ENCODE measurements around the gene RNU6-8.
A peak's percentile ranks its signal among the peaks of the same experiment; 100 is the strongest.

The RNU6-8 gene

DNA sequence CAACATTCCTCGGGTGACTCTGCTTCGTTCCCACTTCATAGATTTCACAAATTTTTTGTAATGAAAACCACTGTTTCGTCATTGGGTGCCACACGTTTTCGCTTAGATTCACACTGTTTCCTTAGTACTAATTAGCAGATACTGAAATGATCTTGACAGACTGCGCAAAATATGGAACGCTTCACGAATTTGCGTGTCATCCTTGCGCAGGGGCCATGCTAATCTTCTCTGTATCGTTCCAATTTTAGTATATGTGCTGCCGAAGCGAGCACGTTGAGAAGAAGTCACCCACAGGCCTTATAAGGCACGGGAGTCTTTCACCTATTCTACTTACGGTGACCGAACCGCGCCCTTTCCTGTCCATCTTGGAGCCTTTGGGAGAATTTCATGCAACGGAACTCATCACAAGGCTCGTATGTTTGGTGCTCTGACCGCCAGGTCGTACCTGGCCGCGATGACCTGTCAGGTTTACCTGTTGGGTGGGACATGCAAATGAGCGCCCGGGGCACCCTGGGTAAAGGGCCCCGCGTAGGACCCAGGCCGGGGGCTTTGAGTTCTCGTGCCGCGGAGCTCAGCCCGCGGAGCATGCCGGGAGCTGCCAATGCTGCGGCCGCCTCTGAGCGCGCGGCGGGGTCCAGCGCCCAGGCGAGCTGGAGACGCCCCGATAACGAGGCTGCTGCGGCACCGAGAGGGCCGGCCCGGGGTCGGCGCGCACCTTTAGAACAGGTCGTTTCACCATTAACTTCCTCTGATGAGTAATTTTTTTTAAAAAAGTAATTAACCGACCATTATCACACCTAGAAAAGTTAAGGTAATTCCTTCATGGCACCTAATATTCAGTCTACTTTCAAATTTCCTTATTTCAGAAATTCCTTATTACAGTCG, at the start of gene RNU6-8:
RNU6-8 (minus strand) TSS at position 272 of the 885 bp plus-strand sequence.
- DNase-seq (ENCODE audit: low spot score) = peak; percentile 95

DNA sequence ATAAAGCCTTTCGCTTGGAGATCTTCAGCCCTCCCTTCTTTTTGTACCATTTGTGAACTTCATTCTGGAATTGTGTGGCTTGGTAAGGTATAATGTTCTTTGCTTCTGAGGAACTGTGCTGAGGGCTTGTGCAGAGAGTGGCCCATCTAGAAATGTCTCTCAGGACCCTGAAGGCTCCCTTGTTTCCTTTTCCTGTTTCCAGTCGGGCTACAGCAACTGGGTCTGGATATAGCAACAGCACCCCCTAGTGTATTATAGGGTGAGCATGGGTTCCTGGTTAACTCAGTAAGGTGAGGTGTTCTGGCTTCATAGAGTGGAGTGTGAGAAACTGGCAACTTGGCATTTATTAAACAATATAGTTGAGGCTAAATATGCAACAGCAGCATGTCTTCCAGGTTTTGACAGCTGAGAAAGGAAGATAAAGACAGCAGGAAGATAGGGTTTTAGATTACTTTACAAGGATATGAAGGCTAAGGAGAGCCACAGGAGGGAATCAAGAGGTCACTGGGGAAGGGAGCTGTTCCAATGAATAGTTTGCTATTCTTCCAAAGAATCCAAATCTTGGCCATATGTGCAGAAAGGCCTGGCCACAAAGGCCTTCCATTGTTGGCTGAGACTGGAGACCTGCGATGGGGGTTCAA, 49.1 kb upstream of the RNU6-8 start:
- no peak for DNase-seq (ENCODE audit: low spot score)

DNA sequence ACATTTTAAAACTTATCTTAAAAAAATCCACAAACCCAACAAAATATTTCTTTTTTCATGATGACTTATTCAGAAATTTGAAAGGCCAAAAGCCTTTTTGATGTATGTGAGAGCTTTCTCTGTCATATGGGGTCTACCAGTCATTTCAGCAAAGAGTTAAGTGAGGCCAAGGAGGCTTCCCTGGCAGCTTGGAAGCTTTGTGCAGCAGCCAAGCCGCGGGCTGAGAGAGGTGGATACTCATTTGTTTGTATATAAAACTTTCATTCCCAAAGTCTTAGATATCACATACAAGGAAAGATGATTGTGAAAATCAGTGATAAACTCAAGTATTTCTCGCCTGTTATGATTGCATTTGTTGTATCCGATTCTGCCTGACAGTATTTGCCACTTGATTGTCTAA, 48.5 kb upstream of the RNU6-8 start:
- DNase-seq (ENCODE audit: low spot score) = no peak

DNA sequence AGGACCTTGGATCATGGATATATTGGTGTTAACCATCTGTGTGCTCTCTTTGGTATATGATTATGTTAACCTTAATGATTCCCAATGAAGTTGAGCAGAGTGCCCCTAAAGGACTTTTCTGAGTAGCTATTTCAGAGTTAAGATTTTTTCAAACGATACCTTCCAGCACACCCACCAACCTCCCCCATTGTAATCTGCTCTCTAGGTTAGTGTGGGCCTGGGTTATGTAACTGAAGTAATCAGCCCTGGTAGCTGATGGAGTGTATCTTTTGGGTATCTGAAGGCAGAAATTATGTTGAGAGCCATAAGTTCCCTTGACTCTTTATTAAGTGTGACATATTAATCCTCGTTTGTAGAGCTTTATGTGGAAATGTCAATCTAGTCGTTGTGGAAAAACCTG, 47.6 kb upstream of the RNU6-8 start:
- DNase-seq (ENCODE audit: low spot score) = no peak

DNA sequence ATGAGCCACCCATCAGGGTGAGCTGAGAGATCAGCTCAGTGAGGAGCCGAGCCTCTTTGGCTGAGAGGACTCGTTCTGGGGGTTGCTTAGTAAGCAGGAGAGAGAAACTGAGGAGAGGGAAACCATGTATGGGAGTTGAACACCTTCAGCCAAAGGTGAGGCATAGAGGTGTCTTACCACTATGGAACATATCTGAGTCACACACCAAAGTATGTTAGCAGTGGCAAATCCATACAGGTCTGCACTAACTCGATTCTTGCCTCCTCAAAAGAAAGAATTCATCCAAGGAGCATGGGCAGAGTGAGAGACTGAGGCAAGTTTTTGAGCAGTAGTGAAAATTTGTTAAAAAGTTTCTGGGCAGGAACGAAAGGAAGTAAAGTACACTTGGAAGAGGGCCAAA, 46.7 kb upstream of the RNU6-8 start:
- DNase-seq (ENCODE audit: low spot score) = no peak

DNA sequence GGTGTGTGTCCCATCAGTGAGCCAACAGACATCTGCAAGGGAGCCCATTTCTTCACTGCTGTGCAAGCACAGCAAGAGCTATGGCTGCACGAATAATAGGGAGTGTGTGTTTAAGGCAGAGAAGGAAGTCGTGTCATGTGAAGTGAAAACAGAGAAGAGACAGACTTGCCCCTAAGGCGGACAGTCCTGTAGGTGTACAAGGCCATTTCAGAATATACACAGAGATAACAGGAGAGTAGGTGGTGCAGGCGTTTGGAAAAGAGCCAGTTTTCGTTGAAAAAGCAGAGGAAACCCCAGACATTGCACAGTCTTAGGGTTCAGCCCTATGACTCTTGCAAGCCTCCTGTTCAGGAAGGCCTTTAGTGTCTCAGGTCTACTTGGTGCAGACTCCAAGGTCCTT, 46.3 kb upstream of the RNU6-8 start:
- no peak for DNase-seq (ENCODE audit: low spot score)

DNA sequence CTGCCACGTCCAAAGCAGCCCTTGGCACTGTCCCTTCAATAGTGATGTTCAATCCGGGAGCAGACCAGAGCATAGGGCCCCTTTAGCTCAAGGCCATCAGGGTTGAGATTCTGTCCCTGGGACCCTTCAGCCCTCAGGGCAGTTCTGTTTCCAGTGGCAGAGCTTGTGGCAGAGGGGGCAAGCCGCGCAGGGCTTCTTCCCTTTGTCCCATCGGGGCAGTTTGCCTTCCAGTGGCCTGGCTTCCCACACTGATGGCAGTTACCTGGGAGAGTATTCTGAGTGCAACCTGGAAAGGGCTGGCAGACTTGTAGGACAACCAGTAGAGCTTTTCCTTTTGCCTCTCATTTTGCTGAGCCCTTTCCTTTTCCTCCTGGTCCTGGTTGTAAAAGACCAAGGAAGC, 43.7 kb upstream of the RNU6-8 start:
- no peak for DNase-seq (ENCODE audit: low spot score)

DNA sequence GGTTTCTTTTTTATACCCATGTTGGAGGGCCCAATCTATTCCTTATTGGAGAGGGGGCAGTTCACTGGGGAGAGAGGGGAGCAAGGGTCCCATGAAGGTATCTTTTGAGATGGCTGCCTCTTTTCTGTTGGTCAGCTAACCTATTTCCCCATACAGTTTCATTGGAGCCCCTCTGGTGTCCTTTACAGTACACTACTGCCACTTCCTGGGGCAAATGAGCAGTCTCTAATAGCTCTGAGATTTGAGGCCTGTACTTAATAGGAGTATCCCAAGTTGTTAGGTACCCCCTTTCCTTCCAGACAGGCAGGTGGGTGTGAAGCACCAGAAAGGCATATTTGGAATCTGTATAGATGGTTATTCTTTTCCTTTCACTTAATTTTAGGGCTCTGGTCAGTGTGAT, 41.3 kb upstream of the RNU6-8 start:
- no peak for DNase-seq (ENCODE audit: low spot score)

DNA sequence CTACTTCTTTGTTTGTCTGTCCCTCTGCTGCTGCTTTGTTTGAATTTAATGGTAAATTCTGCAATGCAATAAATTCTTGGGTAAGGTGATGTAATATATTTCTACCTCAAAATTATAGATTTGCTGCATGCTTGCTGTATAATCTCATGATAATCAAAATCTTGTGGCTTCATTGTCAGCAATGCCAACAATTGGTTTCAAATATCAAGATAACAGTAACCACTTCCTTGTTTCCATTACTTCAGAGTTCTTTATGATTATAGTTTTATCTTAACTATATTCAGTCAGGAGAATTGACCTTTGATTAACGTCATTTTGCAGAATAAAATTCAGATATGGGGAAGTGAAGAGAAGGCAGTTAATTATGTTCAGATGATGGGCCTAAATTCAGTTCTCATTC, 30.2 kb upstream of the RNU6-8 start:
- no peak for DNase-seq (ENCODE audit: low spot score)

DNA sequence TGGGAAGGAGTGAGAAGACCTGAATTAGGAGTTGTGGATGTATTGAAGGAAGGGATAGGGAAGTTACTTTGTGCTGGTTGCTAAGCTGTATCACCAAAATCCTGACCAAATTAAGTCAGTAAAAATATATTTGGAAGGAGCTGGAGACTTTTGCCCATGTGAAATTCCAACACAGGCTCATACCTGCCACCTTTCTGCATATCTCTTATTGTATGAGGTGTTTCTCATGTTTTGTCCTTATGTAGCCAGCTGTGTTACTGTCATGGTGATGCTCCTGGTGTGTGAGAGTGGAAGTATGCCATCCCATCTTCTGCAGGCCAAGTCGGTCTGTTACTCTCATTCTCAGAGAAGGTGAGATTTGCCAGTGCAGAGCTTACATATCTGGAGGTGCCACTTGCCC, 29.4 kb upstream of the RNU6-8 start:
- DNase-seq (ENCODE audit: low spot score) = no peak

DNA sequence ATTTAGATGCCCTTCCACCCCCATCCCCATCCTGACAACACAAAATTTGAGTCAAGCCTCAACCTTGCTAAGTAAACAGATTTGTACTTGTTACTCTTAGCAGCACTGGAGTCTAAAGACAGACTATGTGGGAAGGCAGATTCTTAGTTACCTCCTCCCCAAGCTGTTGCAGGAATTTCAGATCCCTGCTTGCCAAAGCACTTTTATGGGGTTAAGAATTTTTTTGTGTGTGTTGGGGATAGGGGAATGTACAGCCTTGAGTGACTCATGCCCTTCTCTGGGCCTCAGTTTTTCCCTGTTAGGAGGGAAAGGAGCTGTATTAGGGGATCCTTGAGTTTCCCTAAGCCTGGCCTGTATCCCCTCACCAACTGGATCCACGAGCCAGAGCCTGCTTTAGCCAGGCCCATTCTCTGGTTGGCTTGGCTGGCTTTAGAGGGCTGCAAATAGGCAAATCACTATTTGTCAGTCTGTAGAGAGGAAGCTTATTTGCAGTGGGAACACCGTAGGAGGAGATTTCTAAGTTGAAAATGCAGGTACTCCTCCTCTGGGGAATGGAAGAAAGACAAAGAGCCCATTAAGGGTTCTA, 27.7 kb upstream of the RNU6-8 start:
- DNase-seq (ENCODE audit: low spot score) = no peak

DNA sequence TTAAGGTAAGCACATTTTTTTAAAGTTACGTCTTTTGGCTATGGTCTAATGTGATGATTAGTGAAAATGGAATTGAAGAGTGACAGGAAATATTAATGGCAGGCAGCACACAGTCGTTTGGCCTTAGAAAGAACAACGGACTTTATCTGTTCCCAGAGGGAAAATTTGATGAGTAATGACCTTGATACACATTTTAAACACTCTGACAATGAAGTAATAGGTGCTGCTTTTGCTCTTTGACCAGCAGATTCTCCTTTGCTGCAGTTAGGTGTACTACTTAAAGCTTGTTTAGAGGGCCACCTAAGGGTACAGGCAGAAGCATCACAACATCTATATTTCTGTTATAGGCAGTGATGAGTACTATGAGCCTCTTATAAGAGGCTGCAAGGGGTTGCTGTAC, 27.1 kb upstream of the RNU6-8 start:
- no peak for DNase-seq (ENCODE audit: low spot score)

DNA sequence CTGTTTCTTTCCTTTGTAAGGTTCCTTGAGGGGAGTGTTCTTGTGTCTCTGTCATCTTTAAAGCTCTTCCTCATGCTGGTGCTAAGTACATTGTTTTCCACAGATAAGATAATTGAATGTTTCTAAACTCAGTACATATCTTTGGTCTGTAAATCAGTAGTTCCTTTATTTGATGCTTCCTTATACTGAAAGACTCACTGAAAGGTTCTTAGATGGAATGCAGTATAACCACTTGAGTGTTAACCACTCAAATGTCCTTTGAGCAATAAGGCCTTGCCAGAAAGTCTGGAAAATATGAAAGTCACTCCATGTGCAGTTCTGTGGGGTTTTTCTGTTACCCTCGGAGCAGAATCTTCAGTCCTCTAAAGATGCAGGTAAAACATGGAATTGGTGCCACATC, 23.0 kb upstream of the RNU6-8 start:
- no peak for DNase-seq (ENCODE audit: low spot score)

DNA sequence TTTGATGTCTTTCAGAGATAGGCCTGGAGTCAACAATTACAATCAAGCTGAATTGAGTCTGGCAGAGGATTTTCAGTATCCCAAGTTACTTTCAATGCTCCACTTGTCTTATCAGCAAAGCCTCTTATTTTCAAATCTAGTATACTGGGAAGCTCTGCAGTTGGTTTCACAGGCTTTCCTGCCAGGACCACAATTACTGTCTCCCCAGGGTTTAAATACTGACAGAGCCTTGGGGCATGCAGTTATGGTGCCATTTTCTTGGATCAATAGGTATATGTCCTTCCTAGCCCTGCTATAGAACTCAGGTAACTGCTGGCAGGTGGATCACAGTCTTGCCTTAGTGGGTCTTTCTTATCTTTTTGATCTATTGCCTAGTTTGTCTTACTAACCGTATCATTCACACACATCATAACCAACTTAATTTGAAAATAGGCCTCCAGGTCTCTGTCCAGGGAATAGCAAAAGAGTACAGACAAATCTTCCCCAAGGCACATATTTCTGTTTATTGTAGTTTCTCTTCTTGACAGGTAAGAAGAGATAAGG, 22.4 kb upstream of the RNU6-8 start:
- no peak for DNase-seq (ENCODE audit: low spot score)

DNA sequence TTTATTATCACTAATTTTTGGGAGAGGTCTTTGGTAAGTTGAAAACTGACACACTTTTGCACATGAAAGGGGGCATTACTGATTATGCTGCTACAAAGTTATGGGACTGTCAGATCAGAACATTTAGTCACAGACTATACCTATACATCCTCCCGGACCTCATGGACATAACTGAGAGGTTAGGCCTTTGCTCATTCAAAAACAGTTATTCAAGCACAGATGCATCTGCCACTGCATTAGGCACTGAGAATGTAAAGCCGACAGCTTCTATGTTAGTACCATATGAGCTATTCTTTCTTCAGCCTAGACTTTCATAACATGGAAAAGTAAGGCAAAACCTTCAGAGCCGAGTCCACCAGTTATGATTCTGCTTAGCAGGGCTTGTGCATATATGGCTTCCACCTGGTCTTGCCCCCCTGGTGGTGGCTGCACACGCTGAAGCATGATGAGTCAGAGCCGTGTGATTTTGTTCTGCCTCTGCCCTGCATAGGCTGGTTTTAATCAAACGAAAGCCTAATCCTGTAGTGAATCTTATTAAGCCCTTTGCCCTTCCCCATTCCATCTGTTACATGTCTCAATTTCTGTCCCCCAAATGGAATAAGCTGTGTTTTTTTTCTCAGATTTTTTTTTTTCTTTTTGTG, 21.8 kb upstream of the RNU6-8 start:
- DNase-seq (ENCODE audit: low spot score) = no peak

DNA sequence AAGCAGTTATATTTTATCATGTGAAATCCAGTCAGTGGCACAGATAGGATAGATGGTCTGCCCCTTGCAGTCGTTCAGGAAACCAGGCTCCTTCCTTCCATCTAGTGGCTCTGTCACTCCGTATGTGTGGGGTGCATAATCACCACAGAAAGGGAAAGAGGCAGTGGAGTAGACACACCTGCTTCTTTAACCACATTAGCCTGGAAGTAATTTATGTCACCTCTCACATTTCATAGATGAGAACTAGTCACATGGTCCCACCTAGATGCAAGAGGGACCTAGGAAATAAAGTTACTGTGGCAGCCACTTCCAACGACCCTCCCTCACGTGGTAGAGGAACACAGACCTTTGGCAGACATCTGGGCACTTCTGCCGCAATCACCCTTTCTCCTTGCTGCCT, 14.2 kb upstream of the RNU6-8 start:
- no peak for DNase-seq (ENCODE audit: low spot score)

DNA sequence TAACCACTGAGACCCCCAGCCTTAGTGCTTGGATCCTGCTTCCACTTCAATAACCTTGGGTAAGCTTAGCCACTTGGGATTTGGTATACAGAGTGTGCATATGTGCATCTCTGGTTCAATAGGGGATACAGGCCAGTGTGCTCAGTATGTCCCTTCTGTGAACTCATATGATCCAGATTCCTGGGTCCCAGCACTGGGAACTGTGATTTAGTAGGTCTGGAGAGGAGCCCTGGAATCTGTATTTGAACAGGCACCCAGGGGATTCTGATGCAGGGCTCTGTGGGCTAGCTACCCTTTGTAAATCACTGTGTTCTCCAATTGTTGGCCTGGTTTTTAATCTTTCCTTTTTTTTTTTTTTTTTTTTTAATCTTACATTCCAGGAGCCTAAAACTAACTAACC, 9.8 kb upstream of the RNU6-8 start:
- no peak for DNase-seq (ENCODE audit: low spot score)

DNA sequence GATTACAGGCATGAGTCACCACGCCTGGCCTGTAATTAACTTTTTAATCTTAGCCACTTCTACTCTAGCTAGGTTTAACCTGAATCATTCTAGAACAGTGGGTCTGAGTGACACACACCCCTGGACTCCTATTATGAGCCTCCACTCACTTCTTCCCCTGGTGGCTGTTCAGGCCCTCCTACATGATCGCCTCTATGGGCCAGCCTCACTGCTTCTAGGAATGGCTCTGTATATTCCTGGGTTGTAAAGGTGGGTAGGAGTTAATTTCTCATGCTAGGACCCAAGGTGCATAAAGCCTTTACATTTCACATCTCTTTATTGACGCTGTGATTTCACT, 8.0 kb upstream of the RNU6-8 start:
- DNase-seq (ENCODE audit: low spot score) = no peak

DNA sequence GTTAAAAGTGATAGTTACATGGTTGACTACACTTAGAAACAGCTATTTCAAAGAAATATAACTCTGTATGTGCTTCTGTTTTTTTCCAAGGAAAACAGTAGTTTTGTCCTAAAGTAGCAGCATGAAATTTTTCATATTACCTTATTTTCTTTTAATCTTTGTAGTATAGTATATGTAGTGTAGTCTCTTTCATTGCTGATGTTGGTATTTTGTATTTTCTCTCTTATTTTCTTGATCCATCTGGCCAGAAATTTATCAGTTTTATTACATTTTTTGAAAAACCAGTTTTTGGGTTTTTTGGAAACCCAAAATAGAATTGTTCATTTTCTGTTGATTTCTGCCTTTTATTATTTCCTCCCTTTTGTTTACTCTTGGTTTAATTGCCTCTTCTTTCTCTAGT, 6.4 kb upstream of the RNU6-8 start:
- DNase-seq (ENCODE audit: low spot score) = no peak

DNA sequence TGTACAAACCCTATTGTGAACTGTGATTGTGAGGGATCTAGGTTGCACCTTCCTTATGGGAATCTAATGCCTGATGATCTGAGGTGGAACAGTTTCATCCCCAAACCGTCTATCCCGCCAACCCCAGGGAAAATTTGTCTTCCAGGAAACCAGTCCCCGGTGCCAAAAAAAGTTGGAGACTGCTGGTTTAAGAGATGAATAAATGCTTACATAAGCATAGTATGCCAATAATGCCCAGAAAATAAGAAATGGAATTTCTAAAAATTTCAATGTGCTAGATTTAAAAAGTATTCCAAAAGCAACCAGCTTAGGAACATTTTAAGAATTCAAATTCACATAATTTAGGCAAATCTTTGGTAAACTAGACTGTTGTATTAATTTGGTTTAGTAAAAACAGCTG, 5.4 kb upstream of the RNU6-8 start:
- no peak for DNase-seq (ENCODE audit: low spot score)

DNA sequence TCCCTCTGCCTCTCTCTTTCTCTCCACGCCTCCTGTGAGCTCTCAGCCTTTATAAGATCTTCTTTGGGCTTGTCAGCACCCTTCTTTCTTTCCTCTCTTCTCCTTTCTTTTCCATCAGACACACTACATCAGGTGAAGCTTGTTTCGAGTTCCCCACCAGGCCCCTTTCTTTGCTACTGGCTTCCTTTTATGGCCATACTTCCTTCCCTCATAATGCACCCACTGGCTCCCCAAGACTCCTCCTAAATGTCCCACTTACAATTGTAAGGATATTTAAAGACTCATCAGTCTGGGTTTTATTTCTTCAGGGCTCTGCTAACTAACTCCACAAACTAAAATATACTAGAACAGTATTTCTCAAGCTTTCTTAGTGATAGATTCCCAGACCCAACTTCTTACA, 3.5 kb upstream of the RNU6-8 start:
- no peak for DNase-seq (ENCODE audit: low spot score)

DNA sequence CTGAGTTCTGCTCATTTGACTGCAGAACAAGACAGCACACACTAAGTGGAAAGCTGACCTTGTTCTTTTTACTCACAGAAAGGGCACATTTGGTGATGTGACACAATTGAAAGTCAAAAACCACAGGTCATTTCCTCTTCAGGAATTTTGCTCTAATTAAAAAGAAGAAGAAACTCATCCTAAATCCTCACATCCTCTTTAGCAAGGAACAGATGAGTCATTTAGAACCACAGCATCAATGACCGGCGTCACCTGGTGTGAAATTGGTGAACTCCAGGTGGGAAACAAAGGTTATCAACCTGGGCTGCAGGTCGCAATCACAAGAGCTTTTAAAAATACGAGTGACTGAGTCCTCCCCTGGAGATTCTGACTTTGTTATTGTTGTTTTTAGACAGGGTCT, 2.9 kb upstream of the RNU6-8 start:
- no peak for DNase-seq (ENCODE audit: low spot score)

DNA sequence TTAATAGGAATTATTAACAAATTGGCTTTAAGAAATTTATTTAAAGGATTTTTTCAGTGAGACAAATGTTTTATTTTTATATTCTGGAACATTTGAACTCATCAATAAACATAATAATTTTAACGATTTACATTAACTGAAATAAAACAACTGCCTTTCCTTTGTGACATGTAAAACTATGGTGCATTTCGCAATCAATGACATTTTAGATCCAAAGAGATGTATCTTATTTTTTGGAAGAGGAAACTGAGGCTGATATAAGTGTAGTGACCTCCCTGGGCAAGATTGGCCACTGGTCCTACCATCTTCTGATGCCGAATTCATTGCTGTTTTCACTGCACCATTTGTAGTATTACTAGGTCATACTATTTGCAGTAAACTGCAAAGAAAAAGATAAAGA, 2.5 kb upstream of the RNU6-8 start:
- DNase-seq (ENCODE audit: low spot score) = no peak
